Kidney (tissue), 14 donors: ENCODE data around the gene GREM1. TPM values are rescaled to one million over a fixed set of nuclear protein-coding genes. Genes with fewer than 3 reads are reported as not detected.

ENCODE experiments used
- DNase-seq, 5 donors: peaks; one replicate each; pipeline ENCODE4 v3.0.0-alpha.2; 2013 to 2020
- FAIRE-seq: peaks from 2 replicates; lab custom pipeline; 2012; peaks lifted over from hg19 to GRCh38; lab: Jason Lieb, UNC
- H3K27ac ChIP-seq, 2 donors: one replicate each; pipeline ENCODE4 v1.7.0; 2013; ENCODE audit warnings: low read depth in 2 of 2, low read length in 2 of 2, inconsistent platforms in 1 of 2
- H3K27me3 ChIP-seq: one replicate; pipeline ENCODE4 v1.7.1; 2013; ENCODE audit warnings: low read length, inconsistent platforms; ENCODE audit not compliant: control insufficient read depth, insufficient read depth
- H3K36me3 ChIP-seq, 3 donors: one replicate each; pipeline versions ENCODE4 v1.7.0 to v1.7.1; 2013; ENCODE audit warnings: low read length in 3 of 3, control low read depth in 1 of 3, inconsistent platforms in 1 of 3; ENCODE audit not compliant: insufficient read depth in 3 of 3, control insufficient read depth in 2 of 3
- H3K4me1 ChIP-seq, 3 donors: one replicate each; pipeline versions ENCODE4 v1.7.0 to v1.7.1; 2013; ENCODE audit warnings: low read length in 3 of 3, inconsistent platforms in 1 of 3, low read depth in 1 of 3; ENCODE audit not compliant: control insufficient read depth in 2 of 3, insufficient read depth in 2 of 3
- H3K4me3 ChIP-seq, 3 donors: one replicate each; pipeline versions ENCODE4 v1.7.0 to v1.8.1; 2013; ENCODE audit warnings: low read length in 3 of 3, control low read depth in 1 of 3, inconsistent platforms in 1 of 3
- H3K9ac ChIP-seq, 3 donors: one replicate each; pipeline versions ENCODE4 v1.7.0 to v1.7.1; 2013; ENCODE audit warnings: low read length in 3 of 3, control low read depth in 1 of 3, inconsistent platforms in 1 of 3
- H3K9me3 ChIP-seq, 3 donors: one replicate each; pipeline versions ENCODE4 v1.7.0 to v1.7.1; 2013; ENCODE audit warnings: low read length in 3 of 3, control low read depth in 1 of 3, inconsistent platforms in 1 of 3; ENCODE audit not compliant: control insufficient read depth in 2 of 3, insufficient read depth in 1 of 3
- CTCF ChIP-seq: IDR thresholded peaks from 3 replicates; pipeline ENCODE4 v1.5.1; 2012; ENCODE audit warnings: mild to moderate bottlenecking, moderate library complexity, borderline replicate concordance; ENCODE audit not compliant: insufficient read depth; ENCODE audit errors: extremely low read depth
- intact Hi-C: fragments of 100-400 bp; cut with DNase I; formaldehyde crosslinking; loops from one replicate; pipeline ENCODE4 v1.11.1; 2022
- polyA plus RNA-seq: library from polyadenylated mRNA; stranded (reverse); fragments of 350-450 nt; fragmentation: Illumina TruSeq; extraction: RNeasy Lipid Tissue Mini Kit (QIAGEN cat#74804); gene quantifications from one replicate; pipeline ENCODE4 v1.2.3, GENCODE V29; 2014; ENCODE audit warnings: low read depth, low replicate concordance; ENCODE audit not compliant: insufficient read depth
- total RNA-seq: library from RNA; stranded (reverse); fragmentation: NEBNext Ultra II Directional; extraction: Animal tissue kit (Norgen Biotek cat#: 25700); gene quantifications from one replicate; pipeline ENCODE4 v1.2.1, GENCODE V29; 2021
- donor health status: control.
- donor health status: control.
- donor health status: control.
- donor health status: control.
- donor health status: control.
- donor health status: DM: yes; HTN: yes; CAD: no.
- donor health status: Normal renal cell carcinoma (clear cell type).

Gene GREM1
- total and polyA plus RNA-seq, 2 donors from 2014 or later: 0.15 to 4.8 TPM

GRCh38 chr15:32746116-32746857, 28.5 kb downstream of the GREM1 start:
- H3K27ac ChIP-seq: no peak overlapping the region
- no peaks in the 10 kb centered on the region for H3K36me3 ChIP-seq
- TF ChIP-seq CTCF: no peak
- intact Hi-C loops: no loop called here
- FAIRE-seq (no peak), DNase-seq (no peak)
- H3K9ac ChIP-seq: no peak overlapping the region
- no peaks in the 10 kb centered on the region for H3K9me3 ChIP-seq
- H3K4me3 ChIP-seq: no peak overlapping the region
- no peaks in the 10 kb centered on the region for H3K4me1 ChIP-seq
- no peaks in the 10 kb centered on the region for H3K27me3 ChIP-seq

DNA sequence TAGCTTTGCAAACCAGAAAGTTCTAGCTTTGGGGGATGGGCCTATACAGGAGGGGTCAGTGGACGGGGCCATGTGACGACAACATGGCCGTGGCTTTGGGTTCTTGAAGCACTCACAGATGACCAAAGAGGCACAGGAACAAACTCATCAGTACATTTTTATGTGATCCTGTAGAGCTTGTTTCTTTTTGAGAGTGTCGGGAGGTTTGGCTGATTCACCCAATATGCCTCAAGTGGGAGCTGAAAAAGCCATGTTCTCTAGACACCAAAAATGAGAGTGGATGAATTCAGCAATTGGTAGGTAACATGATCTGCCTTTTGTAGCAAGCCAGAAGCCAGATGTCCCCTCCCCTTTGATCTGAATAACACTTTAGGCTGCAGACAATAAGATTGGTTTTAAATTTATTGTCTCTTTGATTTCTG, 30.1 kb downstream of the GREM1 start:
- no peak overlapping the region for H3K9ac ChIP-seq
- TF ChIP-seq CTCF: no peak
- FAIRE-seq: no peak
- H3K27ac ChIP-seq: no peak overlapping the region
- no peaks in the 10 kb centered on the region for H3K9me3 ChIP-seq
- no peaks in the 10 kb centered on the region for H3K36me3 ChIP-seq
- H3K27me3 ChIP-seq: no peaks in the 10 kb centered on the region
- H3K4me3 ChIP-seq: no peak overlapping the region
- intact Hi-C loops: no loop called here
- DNase-seq: no peak
- no peaks in the 10 kb centered on the region for H3K4me1 ChIP-seq

DNA sequence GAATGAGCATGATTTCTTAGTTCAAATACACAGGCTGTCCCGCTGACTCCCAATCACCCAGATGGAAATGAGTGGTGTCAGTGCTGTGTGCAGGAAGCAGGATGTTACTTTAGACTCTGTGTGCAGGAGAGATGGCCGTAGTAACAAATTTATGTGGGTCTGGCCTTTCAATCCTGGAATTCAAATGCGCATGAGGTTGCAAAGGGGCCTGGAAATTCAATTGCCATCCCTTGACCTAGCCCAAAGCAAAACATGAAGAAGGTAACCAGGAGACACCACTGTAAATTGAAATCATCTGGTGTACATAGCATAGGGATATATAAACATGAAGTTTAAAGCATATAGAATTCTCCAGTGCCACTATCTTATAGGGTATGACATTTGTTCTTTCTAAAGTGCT, 33.2 kb downstream of the GREM1 start:
- intact Hi-C loops: no loop called here
- Histone ChIP-seq H3K27me3 (no peaks in the 10 kb centered on the region), H3K4me1 (no peaks in the 10 kb centered on the region), H3K27ac (no peak overlapping the region), H3K36me3 (no peaks in the 10 kb centered on the region), H3K4me3 (no peak overlapping the region), H3K9ac (no peak overlapping the region), H3K9me3 (no peaks in the 10 kb centered on the region)
- TF ChIP-seq CTCF: no peak
- no peak for FAIRE-seq
- DNase-seq: no peak

- DNase-seq (no peak), FAIRE-seq (no peak)
- Histone ChIP-seq H3K9ac (no peak overlapping the region), H3K9me3 (no peaks in the 10 kb centered on the region), H3K4me1 (no peaks in the 10 kb centered on the region), H3K27ac (no peak overlapping the region), H3K4me3 (no peak overlapping the region), H3K27me3 (no peaks in the 10 kb centered on the region), H3K36me3 (no peaks in the 10 kb centered on the region)
- intact Hi-C loops: no loop called here
- TF ChIP-seq CTCF: no peak
These were observed 39.6 kb downstream of the GREM1 start for GRCh38 chr15:32757426-32757825.
